ELF-1 (cell line): ENCODE measurements around the gene SLC22A23.

Source experiments
- DNase-seq: peaks from one replicate; pipeline ENCODE4 v3.0.0-alpha.2; 2016; ENCODE audit warnings: low read depth, low spot score

SLC22A23 gene

GRCh38 chr6:3405679-3406078, 51.2 kb downstream of the SLC22A23 start:
- no peak for DNase-seq

DNA sequence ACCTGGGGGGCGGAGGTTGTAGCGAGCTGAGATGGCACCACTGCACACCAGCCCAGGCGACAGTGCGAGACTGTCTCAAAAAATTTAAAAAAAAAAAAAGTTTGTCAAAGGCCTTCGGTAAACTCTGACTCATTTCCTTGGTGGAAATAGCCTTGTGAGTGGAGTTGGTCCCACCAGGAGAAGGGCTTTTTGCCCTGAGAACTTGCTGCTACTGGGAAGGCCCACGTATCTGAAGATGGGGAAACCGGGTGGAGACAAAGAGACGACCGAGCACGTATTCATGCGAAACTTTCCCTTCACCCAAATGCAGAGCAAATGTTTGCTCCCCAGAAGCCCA, 51.7 kb downstream of the SLC22A23 start:
- no peak for DNase-seq

DNA sequence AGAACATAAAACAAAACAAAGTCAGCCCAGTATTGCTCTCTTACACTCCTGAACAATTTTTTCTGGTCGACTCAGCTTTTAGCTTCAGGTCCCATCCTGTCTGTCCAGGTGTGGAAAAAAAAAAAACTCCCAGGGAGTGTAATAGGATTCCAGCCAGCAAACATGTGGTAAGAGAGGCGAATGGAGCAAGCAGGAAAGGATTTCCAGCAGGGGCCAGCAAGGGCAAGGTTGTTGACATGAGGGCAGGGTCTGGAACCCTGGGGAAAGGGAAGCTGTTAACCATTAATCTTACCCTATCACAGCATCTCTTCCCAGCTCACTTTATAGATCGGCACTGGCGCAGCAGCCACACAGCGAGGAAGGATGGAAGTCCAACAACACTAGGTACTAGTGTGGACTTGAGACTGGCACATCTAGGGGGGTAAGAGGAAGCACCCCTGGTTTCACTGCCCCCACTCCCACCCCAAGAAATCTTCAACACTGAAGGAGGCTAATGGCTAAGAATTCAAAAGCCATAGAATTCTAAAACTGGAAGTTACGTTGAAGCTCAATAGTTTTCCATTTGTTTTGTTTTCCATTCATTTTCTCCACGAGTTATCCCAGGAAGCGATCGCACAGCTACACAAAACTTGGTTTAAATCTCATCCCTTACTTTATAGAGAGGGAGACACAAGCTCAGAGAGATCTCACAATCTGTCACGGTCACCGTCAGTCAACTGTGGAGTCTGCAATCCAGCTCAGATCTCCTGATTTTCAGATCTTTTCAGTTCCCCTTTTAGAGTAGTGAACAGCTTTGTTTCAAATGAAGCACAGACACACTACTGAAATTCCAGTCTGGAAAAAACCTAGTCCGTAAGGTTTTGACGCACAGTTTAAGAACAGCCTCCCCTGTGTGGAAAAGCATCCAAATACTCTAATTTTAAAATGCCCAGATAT, 53.3 kb downstream of the SLC22A23 start:
- peak; percentile 43 for DNase-seq

DNA sequence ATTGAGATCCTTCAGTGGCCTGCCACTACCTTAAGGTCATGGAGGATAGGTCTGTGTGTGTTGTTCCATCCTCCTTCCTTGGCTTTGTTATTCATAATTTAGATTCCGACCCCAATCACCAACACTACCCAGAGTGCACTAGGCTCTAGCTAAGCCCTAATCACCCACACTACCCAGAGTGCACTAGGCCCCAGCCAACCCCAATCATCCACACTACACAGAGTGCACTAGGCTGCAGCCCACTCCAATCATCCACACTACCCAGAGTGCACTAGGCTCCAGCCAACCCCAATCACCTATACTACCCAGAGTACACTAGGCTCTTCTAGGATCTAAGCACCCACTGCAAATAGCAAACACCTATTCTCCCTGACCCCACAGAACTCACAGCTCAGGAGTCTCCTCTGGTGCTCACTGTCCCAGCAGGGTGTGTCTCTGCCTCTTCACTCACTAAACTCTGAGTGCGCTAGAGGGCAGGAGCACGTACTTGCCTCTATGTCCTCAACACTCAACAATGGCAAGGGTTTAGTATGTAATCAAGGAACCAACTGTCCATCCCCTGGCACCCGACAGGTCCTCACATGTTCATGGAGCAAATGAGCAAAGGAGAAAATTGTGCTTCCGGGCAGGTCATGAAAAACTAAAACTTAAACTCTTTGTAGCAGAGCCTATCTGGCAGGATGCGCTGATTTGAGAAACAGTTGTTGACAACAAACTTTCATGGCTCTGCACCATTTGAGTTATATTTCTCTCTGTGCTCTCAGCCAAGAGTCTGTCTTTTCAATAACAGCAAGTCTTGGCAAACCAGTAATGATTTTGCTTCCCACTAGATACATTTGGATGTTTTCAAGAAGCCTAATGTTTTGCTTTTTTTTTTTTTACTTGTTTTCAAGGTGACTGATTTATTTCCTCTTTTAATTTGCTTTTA, 54.3 kb downstream of the SLC22A23 start:
- DNase-seq = no peak

DNA sequence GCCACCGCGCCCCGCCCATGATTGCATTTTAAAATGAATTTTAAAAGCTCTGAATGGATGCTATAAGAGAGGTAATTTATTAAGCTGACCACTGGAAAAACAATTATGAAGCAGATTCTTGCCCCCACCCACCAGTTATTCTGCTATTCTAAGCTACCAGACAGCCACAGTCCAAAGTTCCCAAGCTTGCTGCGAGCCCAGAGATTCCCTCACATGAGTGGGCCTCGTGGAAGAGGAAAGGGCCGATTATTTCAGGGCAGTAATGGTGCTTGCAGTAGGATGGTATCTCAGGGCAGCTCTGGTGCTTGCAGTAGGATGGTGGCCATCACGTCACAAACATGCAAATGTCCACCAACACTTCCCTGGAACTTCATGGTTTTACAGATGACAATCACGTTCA, 56.7 kb downstream of the SLC22A23 start:
- no peak for DNase-seq

- no peak for DNase-seq
Observed at GRCh38 chr6:3398755-3399696, 57.8 kb downstream of the SLC22A23 start.

DNA sequence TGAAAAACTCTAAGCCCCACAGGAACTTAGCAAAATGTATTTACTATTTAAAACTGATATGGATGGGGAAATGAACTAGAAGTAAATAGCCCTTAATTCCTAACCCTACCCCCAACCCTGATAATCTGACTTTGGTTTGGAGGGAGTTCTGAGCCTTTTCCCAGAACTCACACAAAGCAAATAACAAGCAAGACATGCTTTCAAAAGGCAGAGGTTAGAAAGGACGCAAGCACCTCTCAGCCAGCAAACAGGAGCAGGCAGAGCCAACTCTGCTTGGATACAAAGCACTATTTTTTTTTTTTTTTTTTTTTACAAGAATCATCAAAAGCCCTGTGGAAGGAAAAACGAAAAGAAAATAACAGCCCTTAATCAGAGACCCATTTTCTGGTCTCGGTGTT, 58.7 kb downstream of the SLC22A23 start:
- no peak for DNase-seq

DNA sequence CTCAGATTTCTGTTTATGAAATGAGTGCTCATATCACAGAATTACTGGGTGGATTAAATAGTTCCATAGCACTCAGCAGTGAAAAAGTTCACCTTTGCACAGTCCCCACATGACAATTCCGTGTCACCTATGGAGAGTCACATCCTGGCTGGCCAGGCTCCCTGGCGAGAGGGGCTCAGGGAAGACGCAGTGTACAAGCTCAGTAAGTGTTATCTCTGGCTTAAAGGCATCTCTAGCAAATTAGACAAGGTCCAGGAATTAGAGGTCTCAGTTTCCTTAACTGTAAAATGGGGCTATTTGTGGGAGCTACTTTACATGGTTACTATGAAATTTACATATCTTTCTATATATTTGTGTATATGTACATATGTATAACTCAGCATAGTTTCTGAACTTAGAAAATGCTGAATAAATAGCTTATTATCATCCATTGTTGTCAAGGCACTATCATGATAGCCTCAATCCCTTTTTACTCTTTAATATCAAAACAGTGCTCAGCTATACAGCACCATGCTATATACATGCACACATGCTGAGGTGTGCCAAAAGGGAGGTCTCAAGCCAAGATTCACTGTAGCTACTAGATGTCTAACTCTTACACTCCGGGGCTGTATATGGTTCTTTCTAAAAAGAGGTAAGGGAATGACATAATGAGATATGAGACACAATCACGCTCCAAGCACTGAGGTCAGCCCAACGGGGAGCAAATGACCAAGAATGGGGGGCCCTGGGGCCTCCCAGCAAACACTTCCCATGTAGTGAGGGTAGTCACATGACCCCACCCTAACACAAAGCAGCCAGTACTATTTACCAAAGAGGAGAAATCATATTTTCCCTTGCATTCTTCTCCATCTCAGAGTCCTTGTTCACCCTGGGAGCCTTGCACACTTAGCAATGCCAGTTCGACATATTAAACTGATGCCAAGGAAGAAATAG, 59.4 kb downstream of the SLC22A23 start:
- DNase-seq = no peak

DNA sequence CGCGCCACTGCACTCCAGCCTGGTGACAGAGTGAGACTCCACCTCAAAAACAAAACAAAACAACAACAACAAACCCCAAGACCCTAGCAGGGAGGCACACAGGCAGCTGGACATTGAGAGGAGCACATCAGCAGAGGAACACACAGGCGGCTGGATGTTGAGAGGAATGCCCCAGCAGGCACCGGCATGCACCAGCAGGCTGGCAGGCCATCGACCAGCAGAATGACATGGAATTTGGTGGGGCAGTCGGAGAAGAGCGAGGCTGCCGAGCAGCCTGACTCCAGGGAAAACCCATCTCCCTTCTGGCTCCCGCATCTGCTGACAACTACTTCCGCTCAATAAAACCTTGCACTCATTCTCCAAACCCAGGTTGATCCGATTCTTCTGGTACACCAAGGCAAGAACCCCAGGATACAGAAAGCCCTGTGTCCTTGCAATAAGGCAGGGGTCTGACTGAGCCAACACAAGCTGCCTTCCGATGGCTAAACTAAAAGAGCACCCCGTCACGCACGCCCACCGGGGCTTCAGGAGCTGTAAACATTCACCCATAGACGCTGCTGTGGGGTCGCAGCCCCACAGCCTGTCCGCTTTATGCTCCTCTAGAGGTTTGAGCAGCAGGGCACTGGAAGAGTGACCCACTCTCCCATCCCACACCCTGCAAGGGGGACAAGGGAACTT, 60.2 kb downstream of the SLC22A23 start:
- no peak for DNase-seq

DNA sequence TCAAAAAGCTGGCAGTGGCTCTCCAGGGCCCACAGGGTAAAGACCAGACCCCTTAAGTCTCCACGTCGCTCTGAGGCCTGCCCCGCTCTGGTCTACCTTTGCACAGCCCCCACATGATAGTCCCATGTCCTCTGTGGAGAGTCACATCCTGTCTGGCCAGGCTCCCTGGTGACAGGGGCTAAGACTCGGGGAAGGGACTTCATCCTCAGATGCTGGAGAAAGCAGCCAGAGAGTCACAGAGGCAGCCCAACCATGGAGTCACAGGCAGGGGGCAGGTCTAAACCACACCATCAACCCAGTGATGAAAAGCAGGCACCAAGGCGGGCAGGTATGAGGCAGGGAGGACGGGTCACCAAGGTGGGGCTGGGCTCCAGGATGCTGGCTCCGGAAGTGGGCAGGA, 62.2 kb downstream of the SLC22A23 start:
- no peak for DNase-seq

DNA sequence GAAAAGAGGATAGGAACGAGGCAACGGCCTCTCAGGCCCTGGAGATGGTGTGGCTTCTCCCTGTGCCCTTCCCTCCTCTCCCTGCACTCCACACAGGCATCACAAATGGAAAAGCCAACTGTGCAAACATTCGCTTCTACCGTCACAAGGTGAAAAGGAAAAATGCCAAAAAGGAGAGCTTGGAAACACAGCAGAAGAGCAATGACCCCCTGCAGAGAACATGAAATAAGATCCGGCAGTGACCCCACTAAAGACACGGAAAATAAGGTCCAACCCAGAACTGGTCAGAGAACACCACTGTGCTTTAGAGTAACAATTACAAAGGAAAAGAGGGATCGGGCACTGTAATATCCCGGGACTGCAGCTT, 63.0 kb downstream of the SLC22A23 start:
- no peak for DNase-seq

DNA sequence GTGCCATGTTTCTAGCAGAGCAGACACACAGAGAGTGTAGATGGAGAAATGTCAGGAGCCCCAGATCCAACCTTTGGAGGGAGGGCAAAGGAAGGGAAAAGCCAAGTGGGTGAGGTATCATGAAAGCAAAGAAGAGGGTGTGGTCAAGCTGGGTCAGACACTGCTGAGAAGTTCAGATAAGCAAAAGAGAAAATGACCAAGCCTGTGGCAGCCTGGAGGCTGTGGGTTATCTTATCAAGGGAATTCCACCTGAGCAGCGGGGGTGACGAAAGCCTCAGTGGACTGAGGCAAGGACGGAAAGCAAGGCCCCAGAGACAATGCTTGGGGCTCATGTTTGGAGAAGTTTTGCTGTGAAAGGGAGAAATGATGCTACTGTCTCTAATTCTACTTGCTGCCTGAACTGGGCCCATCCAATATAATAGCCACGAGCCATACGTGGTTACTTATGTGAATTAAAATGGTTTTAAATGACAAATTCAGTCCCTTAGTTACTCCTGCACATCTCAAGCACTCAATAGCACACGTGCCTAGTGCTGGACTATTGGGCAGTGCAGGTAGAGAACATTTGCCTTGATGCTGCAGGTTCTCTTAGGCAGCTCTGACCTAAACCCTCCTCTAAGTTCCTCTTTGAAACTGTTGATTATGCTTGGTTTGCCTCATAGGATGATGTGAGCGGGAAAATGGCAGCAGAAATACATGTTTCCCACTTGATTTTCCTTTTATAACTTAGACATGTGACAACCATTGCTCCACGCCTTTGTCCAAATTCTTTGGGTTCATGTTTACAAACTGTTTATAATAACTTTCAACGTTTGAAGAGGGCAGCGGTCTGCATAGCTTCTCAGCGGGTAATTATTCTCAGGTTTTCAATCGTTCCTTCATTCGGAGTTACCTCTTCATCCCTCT, 63.7 kb downstream of the SLC22A23 start:
- no peak for DNase-seq

GRCh38 chr6:3391902-3392458, 64.9 kb downstream of the SLC22A23 start:
- DNase-seq = no peak

DNA sequence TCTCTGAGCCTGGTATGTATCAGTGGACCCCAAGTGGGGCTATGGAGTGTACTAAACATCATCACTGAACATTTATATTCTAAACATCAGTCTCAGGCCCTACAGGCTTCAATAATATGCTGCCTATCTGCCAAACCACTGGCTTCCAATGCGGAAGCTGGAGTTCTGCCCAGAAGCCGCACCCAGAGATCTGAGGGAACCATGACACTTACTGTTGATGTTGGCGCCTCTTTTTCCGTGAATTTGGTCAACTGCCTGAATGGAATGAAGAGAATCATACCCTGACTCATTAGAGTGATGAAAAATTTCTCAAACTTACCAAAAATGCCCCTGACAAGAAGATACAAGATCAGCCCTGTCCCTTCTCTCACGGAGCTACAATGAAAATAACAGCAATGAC, 66.2 kb downstream of the SLC22A23 start:
- DNase-seq = no peak

- DNase-seq = no peak
Observed at GRCh38 chr6:3389390-3390167, 67.3 kb downstream of the SLC22A23 start.

DNA sequence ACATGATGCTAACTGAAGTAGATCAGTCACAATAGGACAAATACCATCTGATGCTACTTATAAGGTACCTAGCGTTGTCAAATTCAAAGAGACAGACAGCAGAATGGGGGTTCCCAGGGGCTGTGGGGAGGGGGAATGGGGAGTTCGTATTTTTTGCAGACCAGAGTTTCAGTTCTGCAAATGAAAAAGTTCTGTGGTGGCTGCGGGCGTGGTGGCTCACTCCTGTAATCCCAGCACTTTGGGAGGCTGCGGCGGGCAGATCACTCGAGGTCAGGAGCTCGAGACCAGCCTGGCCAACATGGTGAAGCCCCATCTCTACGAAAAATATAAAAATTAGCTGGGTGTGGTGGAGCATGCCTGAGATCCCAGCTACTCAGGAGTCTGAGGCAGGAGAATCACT, 68.1 kb downstream of the SLC22A23 start:
- DNase-seq = no peak

GRCh38 chr6:3386374-3386857, 70.4 kb downstream of the SLC22A23 start:
- no peak for DNase-seq
